CD14-positive monocyte (primary cell): ENCODE data around the gene RTN4R. TPM values are rescaled to one million over a fixed set of nuclear protein-coding genes. Genes with fewer than 3 reads are reported as not detected.
"Not testable (repeated sequence)": the region's sequence is repeated elsewhere in the genome, so short reads cannot be mapped to it uniquely, and the experiment has no call there.

Source experiments
- DNase-seq, 3 donors: peaks; one replicate each; pipeline ENCODE4 v3.0.0-alpha.2; 2011 to 2022
- H2AFZ ChIP-seq: 2 replicates; pipeline ENCODE4 v1.6.0; 2012; ENCODE audit warnings: mild to moderate bottlenecking, low read depth, low read length, inconsistent platforms; ENCODE audit not compliant: insufficient read depth, poor library complexity, severe bottlenecking
- H3K27ac ChIP-seq, 2 donors: 1 replicate in 1 of 2; 2 replicates in 1 of 2; pipeline ENCODE4 v1.5.1; 2012 to 2013; ENCODE audit warnings: low read length in 2 of 2, control low read depth in 1 of 2, inconsistent platforms in 1 of 2, low read depth in 1 of 2, mild to moderate bottlenecking in 1 of 2
- H3K27me3 ChIP-seq, 2 donors: one replicate each; pipeline versions ENCODE4 v1.6.0 to v1.6.1; 2011 to 2013; ENCODE audit warnings: low read length in 2 of 2; ENCODE audit not compliant: control insufficient read depth in 2 of 2, insufficient read depth in 2 of 2
- H3K36me3 ChIP-seq, 2 donors: replicated peaks in 1 of 2; 1 replicate in 1 of 2; 2 replicates in 1 of 2; pipeline versions ENCODE4 v1.5.1 to v1.6.1; 2012 to 2013; ENCODE audit warnings: low read length in 2 of 2, control low read depth in 1 of 2, inconsistent platforms in 1 of 2, mild to moderate bottlenecking in 1 of 2; ENCODE audit not compliant: insufficient read depth in 2 of 2, control insufficient read depth in 1 of 2
- H3K4me1 ChIP-seq, 2 donors: 1 replicate in 1 of 2; 2 replicates in 1 of 2; pipeline versions ENCODE4 v1.5.1 to v1.6.1; 2012 to 2013; ENCODE audit warnings: low read length in 2 of 2, control low read depth in 1 of 2, inconsistent platforms in 1 of 2, mild to moderate bottlenecking in 1 of 2, moderate library complexity in 1 of 2; ENCODE audit not compliant: insufficient read depth in 2 of 2, control insufficient read depth in 1 of 2
- H3K4me2 ChIP-seq: replicated peaks from 2 replicates; pipeline ENCODE3; 2012; ENCODE audit warnings: low read length, moderate library complexity, mild to moderate bottlenecking; ENCODE audit not compliant: poor library complexity, severe bottlenecking; ENCODE audit errors: extremely low read depth
- H3K4me3 ChIP-seq, 3 experiments: fragments of 200-600 bp in 1 of 3; sonication (generic) in 1 of 3; replicated peaks in 1 of 3; 1 replicate in 2 of 3; 2 replicates in 1 of 3; pipeline ENCODE4 v1.5.1; 2011 to 2013; ENCODE audit warnings: low read length in 3 of 3, mild to moderate bottlenecking in 3 of 3, control low read depth in 2 of 3, low read depth in 2 of 3, inconsistent platforms in 1 of 3, moderate library complexity in 1 of 3
- H3K79me2 ChIP-seq: 2 replicates; pipeline ENCODE4 v1.6.0; 2012; ENCODE audit warnings: mild to moderate bottlenecking, control low read depth, inconsistent platforms, low read length, moderate library complexity; ENCODE audit not compliant: insufficient read depth
- H3K9ac ChIP-seq: 2 replicates; pipeline ENCODE4 v1.6.0; 2017; ENCODE audit warnings: low read length, mild to moderate bottlenecking; ENCODE audit not compliant: insufficient read depth, poor library complexity, severe bottlenecking
- H3K9me3 ChIP-seq, 2 donors: replicated peaks in 1 of 2; 1 replicate in 1 of 2; 2 replicates in 1 of 2; pipeline versions ENCODE4 v1.5.1 to v1.6.1; 2012 to 2013; ENCODE audit warnings: low read length in 2 of 2, control low read depth in 1 of 2; ENCODE audit not compliant: control insufficient read depth in 1 of 2, insufficient read depth in 1 of 2
- H4K20me1 ChIP-seq: 2 replicates; pipeline ENCODE4 v1.6.0; 2012; ENCODE audit warnings: mild to moderate bottlenecking, low read length, control low read depth, moderate library complexity; ENCODE audit not compliant: insufficient read depth
- H3K27ac Mint-ChIP-seq, 7 donors: one replicate each; pipeline ENCODE4 v1.8.0; 2020; ENCODE audit warnings: mild to moderate bottlenecking in 7 of 7, mixed read lengths in 7 of 7, moderate library complexity in 6 of 7, inconsistent platforms in 2 of 7
- H3K27me3 Mint-ChIP-seq, 3 donors: one replicate each; pipeline ENCODE4 v1.8.0; 2021 to 2022; ENCODE audit warnings: low read depth in 3 of 3, mild to moderate bottlenecking in 3 of 3, mixed read lengths in 3 of 3, moderate library complexity in 3 of 3, inconsistent platforms in 1 of 3
- H3K36me3 Mint-ChIP-seq, 2 donors: one replicate each; pipeline ENCODE4 v1.8.0; 2020; ENCODE audit warnings: mixed read lengths in 2 of 2, inconsistent platforms in 1 of 2, mild to moderate bottlenecking in 1 of 2
- H3K4me1 Mint-ChIP-seq: one replicate; pipeline ENCODE4 v1.8.0; 2020; ENCODE audit warnings: mild to moderate bottlenecking, mixed read lengths
- H3K4me3 Mint-ChIP-seq, 2 donors: one replicate each; pipeline ENCODE4 v1.8.0; 2020; ENCODE audit warnings: mild to moderate bottlenecking in 2 of 2, mixed read lengths in 2 of 2, moderate library complexity in 1 of 2
- H3K9me3 Mint-ChIP-seq, 7 donors: one replicate each; pipeline ENCODE4 v1.8.0; 2020 to 2022; ENCODE audit warnings: mixed read lengths in 7 of 7, mild to moderate bottlenecking in 6 of 7, moderate library complexity in 6 of 7, inconsistent platforms in 2 of 7
- WGBS: methylation state at CpG from one replicate; pipeline ENCODE4 v1.1.5; 2013; ENCODE audit warnings: missing lambda C conversion rate; ENCODE audit not compliant: insufficient coverage; 5-methylcytosine and 5-hydroxymethylcytosine counted together
- intact Hi-C, 2 donors: fragments of 100-400 bp; cut with micrococcal nuclease; formaldehyde crosslinking; loops; one replicate each; pipeline versions ENCODE4 v1.15.0 to v1.15.1; 2023
- polyA plus RNA-seq, 3 donors: library from polyadenylated mRNA; depleted of rRNA in 1 of 3; unstranded in 2 of 3; stranded (reverse) in 1 of 3; fragments of 300-500 nt in 2 of 3; fragments of >200 nt in 1 of 3; fragmentation: Illumina TruSeq in 2 of 3; gene quantifications; 1 replicate in 2 of 3; 2 replicates in 1 of 3; pipeline ENCODE4 v1.2.3, GENCODE V29; 2012 to 2021
- TF ChIP-seq, protein P1 (sequence below): fragments of 200-600 bp; IDR thresholded peaks from one replicate; pipeline ENCODE4 v1.8.0; 2022; ENCODE audit warnings: antibody characterized with exemption, mild to moderate bottlenecking

The RTN4R gene
- polyA plus RNA-seq, 3 donors, result not detected

DNA sequence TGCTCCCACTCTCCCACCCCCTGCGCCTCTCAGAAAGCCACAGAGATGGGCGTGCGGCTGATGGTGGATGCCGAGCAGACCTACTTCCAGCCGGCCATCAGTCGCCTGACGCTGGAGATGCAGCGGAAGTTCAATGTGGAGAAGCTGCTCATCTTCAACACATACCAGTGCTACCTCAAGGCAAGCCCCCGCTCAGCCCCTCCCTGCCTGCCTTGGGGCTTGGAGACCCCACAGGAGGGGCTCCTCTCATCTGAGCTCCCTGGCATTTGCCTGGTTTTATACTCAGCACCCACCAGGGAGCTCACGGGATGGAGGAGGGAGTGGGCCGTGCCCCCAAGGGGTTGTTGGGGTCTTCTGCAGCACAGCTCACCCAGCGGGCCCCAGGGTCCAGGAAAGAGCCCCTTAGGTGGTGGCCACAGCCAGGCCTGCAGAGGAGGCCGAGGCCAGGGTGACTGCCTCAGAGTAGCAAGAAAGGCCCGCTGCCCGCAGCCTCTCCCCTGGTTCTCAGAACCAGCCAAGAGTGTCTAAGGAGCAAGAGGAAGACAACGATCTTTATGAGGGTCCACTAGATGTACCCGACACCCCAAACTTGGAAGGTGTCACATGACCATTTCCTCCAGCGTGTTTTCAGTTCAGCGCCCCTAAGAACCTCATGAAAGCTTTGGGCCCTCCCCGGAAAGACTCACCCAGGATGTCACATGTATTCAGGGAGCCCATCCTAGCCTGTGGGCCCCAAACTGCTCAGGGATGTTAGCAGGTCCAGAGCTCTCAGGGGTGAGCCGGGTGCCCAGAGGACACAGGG lies 38.7 kb upstream of the RTN4R start:
- H3K9ac ChIP-seq, H3K4me2 ChIP-seq, H3K27me3 ChIP-seq, H3K4me3 Mint-ChIP-seq, H3K4me1 Mint-ChIP-seq, DNase-seq, H4K20me1 ChIP-seq, H3K27ac ChIP-seq, H3K27ac Mint-ChIP-seq, H3K4me1 ChIP-seq, H3K9me3 ChIP-seq, H3K36me3 Mint-ChIP-seq, H2AFZ ChIP-seq, H3K4me3 ChIP-seq, H3K36me3 ChIP-seq, H3K9me3 Mint-ChIP-seq, H3K79me2 ChIP-seq, intact Hi-C loops: not testable (repeated sequence)
- 92% methylated on average over 7 of the region's 21 CpGs for WGBS
- H3K27me3 Mint-ChIP-seq, result peaks cover 2 to 10% (median 2%) of the 10 kb centered on the region in 3 donors

DNA sequence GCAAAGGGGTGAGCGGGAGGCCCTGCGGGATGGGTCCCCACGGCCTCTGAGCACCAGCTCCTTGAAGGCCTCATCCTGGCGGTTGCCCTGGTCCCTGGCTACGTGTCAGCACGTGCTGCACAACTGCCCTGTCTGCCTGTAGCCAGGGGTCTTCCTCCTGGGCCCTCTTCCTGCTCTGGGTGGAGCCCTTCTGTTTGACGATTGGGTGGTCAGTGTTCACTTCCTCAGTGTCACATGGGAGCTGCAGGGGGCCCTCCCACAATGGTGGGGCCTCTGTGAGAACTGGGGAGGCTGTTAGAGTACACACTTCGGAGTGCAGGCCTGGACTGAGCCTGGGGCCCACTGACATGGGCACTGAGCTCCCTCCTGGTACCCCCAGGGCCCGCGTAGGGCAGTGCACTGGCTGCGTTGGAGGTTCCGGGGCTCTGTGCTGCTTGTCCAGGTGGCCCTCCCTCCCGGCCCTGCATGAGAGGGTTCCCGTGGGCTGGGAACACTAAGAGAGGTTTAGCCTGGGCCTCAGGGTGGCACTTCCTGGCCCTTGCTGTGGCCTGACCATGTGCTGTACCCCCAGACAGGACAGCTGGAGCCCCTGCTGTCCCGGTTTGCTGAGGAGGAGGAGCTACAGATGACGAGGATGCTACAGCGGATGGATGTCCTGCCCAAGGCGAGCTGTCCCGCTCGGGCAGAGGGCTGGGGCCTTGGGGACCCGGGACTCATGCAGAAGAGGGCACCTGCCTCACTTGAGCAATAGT lies 38.0 kb upstream of the RTN4R start:
- no peaks in the 10 kb centered on the region for H3K4me1 ChIP-seq
- Mint-ChIP-seq H3K9me3 (peaks cover 0 to 2% (median 0%) of the 10 kb centered on the region in 7 donors), H3K27ac (no peak overlapping the region), H3K4me3 (no peak overlapping the region), H3K27me3 (peaks cover 10 to 18% (median 10%) of the 10 kb centered on the region in 3 donors), H3K36me3 (no peaks in the 10 kb centered on the region), H3K4me1 (no peaks in the 10 kb centered on the region)
- no peak overlapping the region for H2AFZ ChIP-seq
- intact Hi-C loops, result no loop called here
- no peaks in the 10 kb centered on the region for H4K20me1 ChIP-seq
- H3K4me2 ChIP-seq, result no peak overlapping the region
- no peak overlapping the region for H3K9ac ChIP-seq
- TF ChIP-seq, protein P1, sequence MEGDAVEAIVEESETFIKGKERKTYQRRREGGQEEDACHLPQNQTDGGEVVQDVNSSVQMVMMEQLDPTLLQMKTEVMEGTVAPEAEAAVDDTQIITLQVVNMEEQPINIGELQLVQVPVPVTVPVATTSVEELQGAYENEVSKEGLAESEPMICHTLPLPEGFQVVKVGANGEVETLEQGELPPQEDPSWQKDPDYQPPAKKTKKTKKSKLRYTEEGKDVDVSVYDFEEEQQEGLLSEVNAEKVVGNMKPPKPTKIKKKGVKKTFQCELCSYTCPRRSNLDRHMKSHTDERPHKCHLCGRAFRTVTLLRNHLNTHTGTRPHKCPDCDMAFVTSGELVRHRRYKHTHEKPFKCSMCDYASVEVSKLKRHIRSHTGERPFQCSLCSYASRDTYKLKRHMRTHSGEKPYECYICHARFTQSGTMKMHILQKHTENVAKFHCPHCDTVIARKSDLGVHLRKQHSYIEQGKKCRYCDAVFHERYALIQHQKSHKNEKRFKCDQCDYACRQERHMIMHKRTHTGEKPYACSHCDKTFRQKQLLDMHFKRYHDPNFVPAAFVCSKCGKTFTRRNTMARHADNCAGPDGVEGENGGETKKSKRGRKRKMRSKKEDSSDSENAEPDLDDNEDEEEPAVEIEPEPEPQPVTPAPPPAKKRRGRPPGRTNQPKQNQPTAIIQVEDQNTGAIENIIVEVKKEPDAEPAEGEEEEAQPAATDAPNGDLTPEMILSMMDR, result no peak
- peaks cover 0 to 6% of the 10 kb centered on the region in 2 donors for H3K27me3 ChIP-seq
- H3K36me3 ChIP-seq, result no peaks in the 10 kb centered on the region
- H3K9me3 ChIP-seq, result no peaks in the 10 kb centered on the region
- H3K27ac ChIP-seq, result no peak overlapping the region
- 82% methylated on average over 19 of the region's 21 CpGs for WGBS
- H3K79me2 ChIP-seq, result no peaks in the 10 kb centered on the region
- no peak overlapping the region for H3K4me3 ChIP-seq
- no peak for DNase-seq

DNA sequence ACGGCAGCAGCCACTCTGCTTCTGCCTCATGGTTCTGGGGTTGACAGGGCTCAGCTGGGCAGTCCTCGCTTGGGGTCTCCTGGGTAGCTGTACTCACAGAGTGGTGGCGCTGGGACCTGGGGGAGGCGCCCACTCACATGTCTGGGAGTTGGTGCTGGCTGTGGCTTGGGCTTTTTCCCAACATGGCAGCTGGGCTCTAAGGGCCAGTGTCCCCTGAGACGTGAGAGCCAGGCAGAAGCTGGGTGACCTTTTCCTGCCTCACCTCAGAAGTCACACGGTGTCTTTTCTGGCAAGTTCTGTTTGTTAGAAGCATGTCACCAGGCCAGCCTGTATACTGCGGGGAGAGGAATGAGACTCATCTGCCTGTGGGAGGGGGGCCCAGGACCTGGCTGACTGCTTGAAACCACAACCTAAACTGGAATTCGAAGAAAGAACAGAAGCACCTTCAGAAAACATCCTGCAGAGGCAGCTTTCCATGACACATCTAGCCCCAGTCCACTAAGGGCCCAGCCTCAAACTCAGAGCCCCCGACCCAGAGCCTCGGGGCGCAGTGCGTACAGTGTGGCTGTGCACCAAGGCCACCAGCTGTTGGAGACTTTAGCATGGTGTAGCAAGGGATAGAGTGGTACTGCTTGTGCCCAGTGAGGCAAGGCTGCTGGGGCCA lies 37.2 kb upstream of the RTN4R start:
- H3K9me3 Mint-ChIP-seq, H4K20me1 ChIP-seq, H3K27me3 ChIP-seq, H3K9ac ChIP-seq, intact Hi-C loops, H3K4me3 Mint-ChIP-seq, H3K9me3 ChIP-seq, H3K4me2 ChIP-seq, H3K27ac ChIP-seq, H3K36me3 ChIP-seq, H3K36me3 Mint-ChIP-seq, DNase-seq, H3K4me1 ChIP-seq, H3K4me1 Mint-ChIP-seq, H3K79me2 ChIP-seq, H2AFZ ChIP-seq, H3K4me3 ChIP-seq, H3K27ac Mint-ChIP-seq: not testable (repeated sequence)
- H3K27me3 Mint-ChIP-seq, result peaks cover 16 to 25% (median 17%) of the 10 kb centered on the region in 3 donors
- WGBS, result 100% methylated on average over 4 of the region's 12 CpGs
